GM12878 (cell line): ENCODE measurements around the gene PDE11A. TPM values are rescaled to one million over a fixed set of nuclear protein-coding genes. Genes with fewer than 3 reads are reported as not detected.
A peak's percentile ranks its signal among the peaks of the same experiment; 100 is the strongest.

Experiments used
- ATAC-seq: fragments of 200-7000 bp; cut with Tn5 transposase; 3 replicates; pipeline ENCODE4 v1.9.1; 2020; ENCODE audit warnings: mild to moderate bottlenecking, moderate library complexity
- BruUV-seq: library from RNA; stranded (reverse); fragments of 400-500 nt; replicated peaks from 2 replicates; lab custom pipeline; 2021; lab: Mats Ljungman, UMichigan
- CTCF ChIA-PET: fragments of 300-600 bp; sonication (Branson Sonifier 250); formaldehyde crosslinking; extraction: SDS; loops from one replicate; lab custom pipeline; 2021; ENCODE audit warnings: inconsistent platforms; lab: Yijun Ruan, JAX
- POLR2A ChIA-PET: fragments of 350-600 bp; formaldehyde crosslinking; extraction: SDS; loops from one replicate; lab custom pipeline; 2021; ENCODE audit warnings: inconsistent platforms; lab: Charles Lee
- RAD21 ChIA-PET: fragments of 300-600 bp; sonication (Branson Sonifier 250); formaldehyde crosslinking; loops from one replicate; lab custom pipeline; 2023; ENCODE audit warnings: antibody characterized with exemption; ENCODE audit not compliant: unreplicated experiment; lab: Charles Lee
- SMC1A ChIA-PET: fragments of 300-600 bp; sonication (Branson Sonifier 250); formaldehyde crosslinking; loops from one replicate; lab custom pipeline; 2023; ENCODE audit not compliant: unreplicated experiment, uncharacterized antibody; lab: Charles Lee
- DNase-seq: peaks from one replicate; pipeline ENCODE4 v3.0.0-alpha.2; 2011; ENCODE audit warnings: low read depth, low spot score
- FAIRE-seq: peaks from 3 replicates; lab custom pipeline; 2011; peaks lifted over from hg19 to GRCh38; lab: Jason Lieb, UNC
- H2AFZ ChIP-seq: 2 replicates; pipeline ENCODE4 v1.6.0; 2011; ENCODE audit warnings: low read depth, low read length, control low read depth; ENCODE audit not compliant: control insufficient read depth
- H3K27ac ChIP-seq: 2 replicates; pipeline ENCODE4 v1.5.1; 2011; ENCODE audit warnings: control low read depth; ENCODE audit not compliant: control insufficient read depth, insufficient read depth
- H3K27me3 ChIP-seq, 2 experiments: replicated peaks in 1 of 2; 2 replicates each; pipeline versions ENCODE4 v1.6.0 to v1.6.1; 2011; ENCODE audit warnings: low read length in 1 of 2; ENCODE audit not compliant: control insufficient read depth in 2 of 2, insufficient read depth in 2 of 2
- H3K36me3 ChIP-seq, 2 experiments: 2 replicates each; pipeline ENCODE4 v1.5.1; 2011; ENCODE audit warnings: low read length in 1 of 2; ENCODE audit not compliant: control insufficient read depth in 2 of 2, insufficient read depth in 2 of 2
- H3K4me1 ChIP-seq: 2 replicates; pipeline ENCODE4 v1.6.1; 2011; ENCODE audit warnings: mild to moderate bottlenecking, low read length, moderate library complexity, mixed read lengths; ENCODE audit not compliant: control insufficient read depth, insufficient read depth
- H3K4me2 ChIP-seq: 2 replicates; pipeline ENCODE4 v1.6.0; 2011; ENCODE audit warnings: control low read depth; ENCODE audit not compliant: control insufficient read depth, insufficient read depth
- H3K4me3 ChIP-seq: fragments of 200-600 bp; sonication (generic); 2 replicates; pipeline ENCODE4 v1.5.1; 2016
- H3K79me2 ChIP-seq: 2 replicates; pipeline ENCODE4 v1.6.0; 2011; ENCODE audit warnings: low read length; ENCODE audit not compliant: control insufficient read depth, insufficient read depth
- H3K9ac ChIP-seq: 2 replicates; pipeline ENCODE4 v1.8.0; 2011; ENCODE audit warnings: low read length, control low read depth, mixed read lengths; ENCODE audit not compliant: control insufficient read depth, insufficient read depth
- H3K9me3 ChIP-seq: replicated peaks from 3 replicates; pipeline ENCODE4 v1.5.1; 2011; ENCODE audit warnings: mild to moderate bottlenecking, low read length; ENCODE audit not compliant: control insufficient read depth, insufficient read depth
- H4K20me1 ChIP-seq: 2 replicates; pipeline ENCODE4 v1.6.0; 2011; ENCODE audit not compliant: control insufficient read depth, insufficient read depth
- BCL3 ChIP-seq: IDR thresholded peaks from 2 replicates; pipeline ENCODE4 v1.6.1; 2011; ENCODE audit warnings: borderline replicate concordance, low read depth, mild to moderate bottlenecking, moderate library complexity, low read length; ENCODE audit not compliant: insufficient read depth, poor library complexity, severe bottlenecking
- CBX3 ChIP-seq: fragments of 200-600 bp; sonication (generic); IDR thresholded peaks from 2 replicates; pipeline ENCODE4 v1.6.1; 2016; ENCODE audit warnings: low read depth, borderline replicate concordance
- DPF2 ChIP-seq: fragments of 450-650 bp; IDR thresholded peaks from 2 replicates; pipeline ENCODE4 v1.6.1; 2017; ENCODE audit warnings: mild to moderate bottlenecking
- EZH2 ChIP-seq: IDR thresholded peaks from 2 replicates; pipeline ENCODE4 v1.6.1; 2012; ENCODE audit warnings: low read depth, mild to moderate bottlenecking, control low read depth, inconsistent platforms, low read length, borderline replicate concordance; ENCODE audit not compliant: control insufficient read depth
- JUNB ChIP-seq: IDR thresholded peaks from 2 replicates; pipeline ENCODE4 v1.6.1; 2016; ENCODE audit warnings: antibody characterized with exemption, mild to moderate bottlenecking
- MEF2B ChIP-seq: fragments of 450-650 bp; IDR thresholded peaks from 2 replicates; pipeline ENCODE4 v1.6.1; 2018; ENCODE audit warnings: mild to moderate bottlenecking, moderate library complexity; ENCODE audit not compliant: partially characterized antibody, poor library complexity, severe bottlenecking
- NBN ChIP-seq: fragments of 450-650 bp; IDR thresholded peaks from 2 replicates; pipeline ENCODE4 v1.6.1; 2016
- NFIC ChIP-seq: IDR thresholded peaks from 2 replicates; pipeline ENCODE4 v1.6.1; 2012; ENCODE audit warnings: low read depth, mild to moderate bottlenecking, inconsistent platforms, low read length, moderate library complexity
- NFYB ChIP-seq: IDR thresholded peaks from 2 replicates; pipeline ENCODE4 v1.6.1; 2011; ENCODE audit warnings: low read depth, mild to moderate bottlenecking, low read length, improper control_type of control experiment, moderate library complexity; ENCODE audit not compliant: insufficient read depth
- PML ChIP-seq: IDR thresholded peaks from 2 replicates; pipeline ENCODE4 v1.6.1; 2012; ENCODE audit warnings: low read length, inconsistent platforms
- RAD21 ChIP-seq: IDR thresholded peaks from 2 replicates; pipeline ENCODE4 v1.6.1; 2011; ENCODE audit warnings: mild to moderate bottlenecking, low read depth, low read length, moderate library complexity; ENCODE audit not compliant: insufficient read depth
- WGBS: methylation state at CpG from one replicate; pipeline ENCODE4 v1.1.6; 2016; ENCODE audit warnings: low lambda C conversion rate; ENCODE audit not compliant: insufficient replicate concordance, insufficient coverage; ENCODE audit errors: missing lambda C conversion rate; 5-methylcytosine and 5-hydroxymethylcytosine counted together
- in situ Hi-C: fragments of 300-500 bp; cut with MboI; formaldehyde crosslinking; loops from 9 replicates; pipeline ENCODE4 v1.14.3; 2018; ENCODE audit warnings: mixed read lengths
- intact Hi-C: fragments of 100-400 bp; cut with micrococcal nuclease; formaldehyde crosslinking; loops from one replicate; pipeline ENCODE4 v1.14.2; 2022; ENCODE audit not compliant: unreplicated experiment
- polyA plus RNA-seq, 11 experiments: library from polyadenylated mRNA; depleted of rRNA in 4 of 11; unstranded in 6 of 11; stranded (reverse) in 5 of 11; fragments of >200 nt; fragmentation: Nextera tagmentation in 4 of 11; fragmentation: Illumina TruSeq in 1 of 11; extraction: Ambion mirVana in 4 of 11; extraction: Trizol in 1 of 11; gene quantifications; 1 replicate in 1 of 11; 2 replicates in 10 of 11; pipeline versions ENCODE4 v1.2.1 to v1.2.3, GENCODE V29; 2011 to 2016; ENCODE audit warnings: inconsistent platforms in 2 of 11, missing spikeins in 2 of 11, low read depth in 1 of 11
- total RNA-seq, 4 experiments: library from RNA; depleted of rRNA in 3 of 4; stranded (reverse); fragments of >200 nt in 3 of 4; fragmentation: Illumina TruSeq in 1 of 4; extraction: Trizol in 1 of 4; gene quantifications; 2 replicates each; pipeline versions ENCODE4 v1.2.1 to v1.2.3, GENCODE V29; 2013 to 2021

PDE11A gene
- total and polyA plus RNA-seq, 10 of the 15 experiments (the other 5 are each of a cell fraction or from before 2014, with no cell fraction given): 0.01 to 0.17 (median 0.06) TPM; not detected in 5

DNA sequence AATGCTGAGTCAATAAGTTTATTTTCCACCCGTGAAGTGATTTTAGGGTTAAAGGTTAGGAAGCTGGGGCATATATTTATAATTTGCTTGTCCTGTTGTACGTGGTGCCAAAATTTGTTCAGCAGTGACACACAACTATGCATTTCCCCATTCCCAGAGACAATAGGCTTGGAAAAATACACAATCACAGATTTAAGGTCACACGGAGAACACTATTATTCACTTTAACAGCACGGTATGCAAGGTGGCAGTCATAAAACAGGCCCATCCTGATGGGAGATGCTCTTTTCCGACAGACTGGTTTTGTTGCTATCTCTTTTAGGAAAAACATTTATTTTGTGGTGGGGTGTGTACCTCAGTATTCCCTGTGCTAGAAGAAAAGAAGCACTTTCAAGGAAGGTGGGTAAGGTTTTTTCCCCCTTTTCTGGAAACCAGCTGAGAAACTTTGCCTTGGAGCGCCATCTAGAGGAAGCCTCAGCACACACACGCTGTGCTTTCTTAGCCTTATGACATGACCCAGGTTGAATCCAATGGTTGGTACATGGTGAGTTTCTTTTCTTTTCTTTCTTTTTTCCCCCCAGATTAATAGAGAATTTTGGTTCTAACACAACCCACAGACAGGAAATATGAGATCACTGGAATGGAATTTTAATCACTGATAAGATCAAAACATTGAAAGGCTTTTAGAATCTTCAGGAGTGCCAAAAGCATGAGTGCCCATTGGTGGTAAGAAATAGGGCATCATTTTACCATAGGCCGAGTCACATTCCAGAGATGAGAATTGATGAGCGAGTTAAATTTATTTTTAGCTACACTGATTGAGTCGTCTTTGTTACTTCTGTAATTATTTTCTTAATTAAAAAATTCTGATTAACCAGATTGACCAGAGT lies 347.9 kb downstream of the PDE11A start (continued):
- peak; percentile 94 for TF ChIP-seq RAD21
- TF ChIP-seq MEF2B: no peak
- TF ChIP-seq EZH2: no peak
- no peak for TF ChIP-seq BCL3
- TF ChIP-seq JUNB: no peak
- TF ChIP-seq PML: no peak
- no peak for TF ChIP-seq NFYB
- TF ChIP-seq CBX3: no peak
- TF ChIP-seq DPF2: no peak

GRCh38 chr2:177723235-177723634 lies 349.3 kb downstream of the PDE11A start:
- WGBS: 72% methylated on average over 3 of the region's 3 CpGs
- DNase-seq (no peak), ATAC-seq (no peak), FAIRE-seq (no peak)
- Histone ChIP-seq H3K79me2 (no peaks in the 10 kb centered on the region), H3K36me3 (no peaks in the 10 kb centered on the region), H4K20me1 (no peaks in the 10 kb centered on the region), H3K9me3 (no peaks in the 10 kb centered on the region), H2AFZ (no peak overlapping the region), H3K27ac (no peak overlapping the region), H3K9ac (no peak overlapping the region), H3K27me3 (no peaks in the 10 kb centered on the region; a peak in 1 of 4 replicates), H3K4me2 (no peak overlapping the region), H3K4me3 (no peak overlapping the region), H3K4me1 (no peaks in the 10 kb centered on the region)
- intact Hi-C loops (loop anchor here (5.0 kb wide), 3 partner anchors 126 to 561 kb away; no protein-coding TSS in a partner anchor), in situ Hi-C loops (loop anchor here (10.0 kb wide), 1 partner anchor 558 kb away; no protein-coding TSS in a partner anchor)
- no TSS peak for BruUV-seq
- SMC1A ChIA-PET: interaction anchor here (1.0 to 5.7 kb wide), 7 partner anchors 42 to 558 kb away, joined by 3 to 46 read pairs (median 4); no protein-coding TSS in a partner anchor
- POLR2A ChIA-PET: no interaction called here
- RAD21 ChIA-PET: interaction anchor here (1.3 to 3.4 kb wide), 3 partner anchors 387 to 1071 kb away, joined by 3 to 28 read pairs (median 20); no protein-coding TSS in a partner anchor
- CTCF ChIA-PET: interaction anchor here (0.8 to 10.0 kb wide), 18 partner anchors 9 to 558 kb away, joined by 3 to 104 read pairs (median 6); no protein-coding TSS in a partner anchor
- TF ChIP-seq NBN (no peak), NFIC (no peak)
